AG04449 (cell line): Measurements from ENCODE around the gene SENP5.

Source experiments
- CTCF ChIA-PET: fragments of 350-600 bp; formaldehyde crosslinking; extraction: SDS; loops from one replicate; lab custom pipeline; 2021; ENCODE audit warnings: antibody characterized with exemption; lab: Yijun Ruan, JAX
- POLR2A ChIA-PET: fragments of 400-600, 350-600 bp; formaldehyde crosslinking; extraction: SDS; loops from one replicate; lab custom pipeline; 2020; ENCODE audit warnings: antibody characterized with exemption, inconsistent platforms; lab: Yijun Ruan, JAX
- DNase-seq: peaks from one replicate; pipeline ENCODE4 v3.0.0-alpha.2; 2010; ENCODE audit warnings: low read depth, low spot score
- H3K4me3 ChIP-seq: 2 replicates; pipeline ENCODE4 v1.5.1; 2011; ENCODE audit warnings: low read depth, mild to moderate bottlenecking, control low read depth, low read length
- TF ChIP-seq, protein P1 (sequence below): IDR thresholded peaks from one replicate; pipeline ENCODE4 v1.5.1; 2011; ENCODE audit warnings: mild to moderate bottlenecking, moderate library complexity, low read length, control low read depth, inconsistent platforms; ENCODE audit not compliant: insufficient read depth; ENCODE audit errors: missing control alignments

Gene SENP5

DNA sequence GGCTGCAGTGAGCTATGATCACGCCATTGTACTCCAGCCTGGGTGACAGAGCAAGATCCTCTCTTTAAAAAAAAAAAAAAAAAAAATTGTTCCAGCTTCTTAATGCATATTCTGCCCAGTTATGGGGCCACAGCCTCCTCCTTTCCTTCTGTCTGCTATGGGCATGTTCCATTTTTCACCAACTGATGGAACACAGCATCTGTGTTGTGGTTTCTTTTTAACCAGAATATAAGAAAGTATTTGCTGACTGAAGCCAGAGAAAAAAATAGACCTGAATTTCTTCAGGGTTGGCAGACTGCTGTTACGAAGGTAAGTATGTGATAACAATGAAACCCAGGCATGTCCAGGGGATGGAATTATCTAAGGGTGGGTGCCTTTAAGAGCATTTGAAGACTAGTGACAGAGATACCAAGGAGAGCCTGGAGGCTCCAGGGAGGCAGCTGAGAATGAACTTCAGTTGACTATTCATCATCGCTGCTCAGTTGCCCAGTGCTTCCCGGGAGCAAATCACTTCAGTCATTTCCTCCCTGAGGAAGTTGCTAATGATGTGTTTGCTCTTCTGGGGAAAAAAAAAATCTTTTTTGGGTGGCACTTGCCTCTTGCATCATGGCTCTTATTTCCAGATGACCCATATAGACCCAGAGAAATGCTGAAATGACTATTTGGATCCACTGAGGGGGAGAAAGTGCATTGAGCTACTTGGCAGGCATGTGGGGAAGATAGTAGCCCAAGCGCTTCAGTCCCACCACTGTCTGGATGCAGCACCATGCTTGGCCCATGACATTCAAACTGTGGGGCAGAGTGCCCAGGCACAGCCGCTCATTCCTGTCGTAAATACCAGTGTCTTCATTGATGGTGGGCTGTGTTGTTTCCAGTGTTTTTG lies 60.1 kb downstream of the SENP5 start:
- DNase-seq: no peak
- POLR2A ChIA-PET: no interaction called here
- TF ChIP-seq, protein P1, sequence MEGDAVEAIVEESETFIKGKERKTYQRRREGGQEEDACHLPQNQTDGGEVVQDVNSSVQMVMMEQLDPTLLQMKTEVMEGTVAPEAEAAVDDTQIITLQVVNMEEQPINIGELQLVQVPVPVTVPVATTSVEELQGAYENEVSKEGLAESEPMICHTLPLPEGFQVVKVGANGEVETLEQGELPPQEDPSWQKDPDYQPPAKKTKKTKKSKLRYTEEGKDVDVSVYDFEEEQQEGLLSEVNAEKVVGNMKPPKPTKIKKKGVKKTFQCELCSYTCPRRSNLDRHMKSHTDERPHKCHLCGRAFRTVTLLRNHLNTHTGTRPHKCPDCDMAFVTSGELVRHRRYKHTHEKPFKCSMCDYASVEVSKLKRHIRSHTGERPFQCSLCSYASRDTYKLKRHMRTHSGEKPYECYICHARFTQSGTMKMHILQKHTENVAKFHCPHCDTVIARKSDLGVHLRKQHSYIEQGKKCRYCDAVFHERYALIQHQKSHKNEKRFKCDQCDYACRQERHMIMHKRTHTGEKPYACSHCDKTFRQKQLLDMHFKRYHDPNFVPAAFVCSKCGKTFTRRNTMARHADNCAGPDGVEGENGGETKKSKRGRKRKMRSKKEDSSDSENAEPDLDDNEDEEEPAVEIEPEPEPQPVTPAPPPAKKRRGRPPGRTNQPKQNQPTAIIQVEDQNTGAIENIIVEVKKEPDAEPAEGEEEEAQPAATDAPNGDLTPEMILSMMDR: no peak
- no peak overlapping the region for H3K4me3 ChIP-seq
- CTCF ChIA-PET: no interaction called here

DNA sequence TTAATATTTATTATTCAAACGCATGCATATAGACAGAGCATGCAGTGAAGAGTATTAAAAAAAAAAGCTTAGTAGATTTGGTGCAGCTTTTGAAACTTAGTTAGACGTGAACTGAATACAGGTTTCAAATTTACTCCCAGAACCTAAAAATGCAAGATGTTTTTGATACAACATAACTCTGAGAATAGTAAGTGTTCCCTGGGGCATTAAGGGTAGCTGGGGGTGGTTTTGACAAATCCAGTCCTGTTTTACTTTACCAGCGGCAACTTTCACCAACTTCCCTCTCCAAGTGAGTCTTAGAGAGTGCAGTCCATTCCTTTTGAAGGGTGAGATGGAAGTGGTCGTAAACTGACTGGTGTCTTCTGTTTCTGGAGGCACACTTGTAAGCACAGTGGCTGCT lies 63.4 kb downstream of the SENP5 start:
- DNase-seq: no peak
- H3K4me3 ChIP-seq: no peak overlapping the region
- ChIA-PET CTCF (interaction anchor here (1.2 kb wide), 1 partner anchor 9 kb away, joined by 4 read pairs; no protein-coding TSS in a partner anchor), POLR2A (no interaction called here)
- TF ChIP-seq, protein P1: no peak

DNA sequence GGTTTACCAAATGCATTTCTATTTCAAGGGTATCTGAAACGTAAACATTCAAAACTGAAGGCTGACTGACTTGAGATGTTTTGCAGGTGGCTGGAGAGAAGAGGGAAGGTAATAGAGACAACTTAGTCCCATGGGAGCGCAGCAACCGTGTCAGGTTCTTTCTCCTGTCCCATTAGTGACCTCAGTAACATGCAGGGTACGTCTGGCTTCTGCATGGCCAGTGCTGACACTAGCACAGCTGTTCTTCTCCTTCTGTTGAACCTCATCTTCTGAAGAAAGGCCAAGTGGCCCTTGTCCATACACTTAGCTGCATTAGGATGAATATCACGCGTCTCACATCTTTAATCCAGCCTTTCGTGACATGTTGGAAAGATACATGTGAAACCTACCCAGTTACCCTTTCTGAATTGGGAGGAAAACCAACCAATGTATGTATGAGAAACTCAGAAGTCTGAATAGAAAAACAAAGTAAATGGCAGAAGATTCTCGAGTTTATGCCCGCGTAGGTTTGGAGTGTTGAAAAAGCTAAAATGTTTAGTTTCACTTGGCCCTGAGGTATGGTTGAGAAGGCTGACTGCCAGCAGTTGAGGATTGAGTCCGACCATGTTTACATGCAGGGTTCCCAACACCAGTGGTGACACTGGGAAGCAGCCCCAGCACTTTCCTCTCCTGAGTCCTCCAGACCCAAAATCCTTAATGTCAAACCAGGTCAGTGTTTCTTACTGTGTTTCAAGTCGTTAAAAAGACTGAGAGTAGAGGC lies 64.3 kb downstream of the SENP5 start:
- TF ChIP-seq, protein P1: no peak
- ChIA-PET POLR2A (no interaction called here), CTCF (interaction anchor here (0.6 to 1.2 kb wide), 2 partner anchors 8 to 33 kb away, joined by 4 read pairs; no protein-coding TSS in a partner anchor)
- no peak for DNase-seq
- H3K4me3 ChIP-seq: no peak overlapping the region

DNA sequence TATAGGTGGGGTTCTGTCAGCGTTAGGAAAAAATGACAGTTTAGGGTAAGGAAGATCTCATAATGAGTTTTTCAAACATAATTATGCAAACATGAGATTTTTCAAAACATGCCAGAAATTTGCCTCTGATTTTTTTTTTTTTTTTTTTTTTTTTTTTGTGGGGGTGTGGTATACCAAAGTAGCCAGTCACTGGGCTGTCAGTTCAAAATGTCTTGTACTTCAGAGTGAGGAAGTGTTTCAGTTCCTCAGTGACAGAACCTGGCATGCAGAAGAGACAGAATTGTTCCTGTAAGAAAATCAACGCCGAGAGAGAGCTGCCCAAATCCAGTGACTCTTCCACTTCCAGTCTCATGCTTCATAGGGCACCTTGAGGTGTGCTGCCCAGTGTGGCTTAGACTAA lies 64.9 kb downstream of the SENP5 start:
- CTCF ChIA-PET: interaction anchor here (0.6 to 1.1 kb wide), 2 partner anchors 9 to 34 kb away, joined by 3 to 4 read pairs; partner anchors contain the start of gene NCBP2
- H3K4me3 ChIP-seq: no peak overlapping the region

DNA sequence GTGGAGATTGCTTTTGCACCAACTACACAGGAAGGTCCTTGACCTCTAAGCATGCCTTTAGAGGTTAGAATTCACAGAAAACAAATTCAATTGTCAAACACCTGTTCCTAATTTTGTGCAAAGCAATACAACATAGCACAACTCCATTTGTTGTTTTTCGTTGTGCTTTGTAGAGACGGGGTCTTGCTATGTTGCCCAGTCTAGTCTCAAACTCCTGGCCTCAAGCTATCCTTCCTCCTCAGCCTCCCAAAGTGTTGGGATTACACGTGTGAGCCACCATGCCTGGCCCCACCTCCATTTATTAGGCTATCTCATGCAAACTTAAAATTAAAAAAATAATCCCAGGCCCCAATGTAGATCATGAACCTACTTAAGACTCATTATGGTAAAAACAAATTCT lies 68.6 kb downstream of the SENP5 start:
- ChIA-PET POLR2A (no interaction called here), CTCF (no interaction called here)
- TF ChIP-seq, protein P1: no peak
- no peak for DNase-seq
- H3K4me3 ChIP-seq: no peak overlapping the region

More for the DNA sequence above, 64.9 kb downstream of the SENP5 start:
- POLR2A ChIA-PET: no interaction called here
- TF ChIP-seq, protein P1: no peak
- DNase-seq: no peak

DNA sequence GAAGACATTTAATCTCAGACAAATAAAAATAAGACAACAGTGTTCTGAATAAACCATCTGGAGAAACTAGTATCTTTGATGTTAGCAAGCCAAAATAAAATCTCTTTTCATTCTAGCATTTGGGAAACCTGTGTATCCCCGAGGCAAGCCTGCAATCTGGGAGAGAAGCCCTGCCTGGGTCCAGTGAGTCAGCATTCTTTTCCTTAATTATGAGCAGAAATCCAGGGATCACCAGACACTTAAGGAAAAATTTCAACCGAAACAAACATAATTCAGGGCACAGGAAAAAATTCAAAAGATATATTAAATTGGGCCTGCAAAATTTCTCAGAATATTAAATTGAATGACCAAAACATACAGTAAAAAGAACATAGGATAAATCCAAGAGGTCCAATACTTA lies 70.4 kb downstream of the SENP5 start:
- ChIA-PET CTCF (interaction anchor here (1.0 to 2.0 kb wide), 2 partner anchors 9 to 409 kb away, joined by 3 to 6 read pairs; no protein-coding TSS in a partner anchor), POLR2A (no interaction called here)
- TF ChIP-seq, protein P1: no peak
- no peak overlapping the region for H3K4me3 ChIP-seq
- no peak for DNase-seq
